Left kidney (tissue), 8 donors: Measurements from ENCODE around the gene FAM229B. TPM values are rescaled to one million over a fixed set of nuclear protein-coding genes. Genes with fewer than 3 reads are reported as not detected.
"Not testable (repeated sequence)": the region's sequence is repeated elsewhere in the genome, so short reads cannot be mapped to it uniquely, and the experiment has no call there.

ENCODE experiments used
- DNase-seq: peaks from one replicate; pipeline ENCODE4 v3.0.0-alpha.2; 2013
- long read RNA-seq, 8 donors: transcript quantifications; one replicate each; lab custom pipeline, GENCODE V29; 2026
- polyA plus RNA-seq: library from polyadenylated mRNA; unstranded; fragments of 120-200 nt; gene quantifications from one replicate; pipeline ENCODE4 v1.2.1, GENCODE V29; 2013; ENCODE audit not compliant: insufficient read length

The FAM229B gene
- 40.6 TPM for polyA plus RNA-seq
- long read RNA-seq, donor 1, transcript FAM229B-201 (4 exons, 2,543 nt): major isoform, 9 of 15 reads
- long read RNA-seq, donor 1, partial matches to known transcripts: 0 of 15 reads
- long read RNA-seq, donor 1, other reads (novel, unspliced or antisense): 6 of 15 reads
- long read RNA-seq, donor 2, transcript FAM229B-201 (4 exons, 2,543 nt): major isoform, 27 of 34 reads
- long read RNA-seq, donor 2, partial matches to known transcripts: 0 of 34 reads
- long read RNA-seq, donor 2, other reads (novel, unspliced or antisense): 7 of 34 reads
- long read RNA-seq, donor 3, transcript FAM229B-201 (4 exons, 2,543 nt): major isoform, 15 of 15 reads
- long read RNA-seq, donor 3, partial matches to known transcripts: 0 of 15 reads
- long read RNA-seq, donor 3, other reads (novel, unspliced or antisense): 0 of 15 reads
- long read RNA-seq, donor 4, transcript FAM229B-201 (4 exons, 2,543 nt): major isoform, 7 of 7 reads
- long read RNA-seq, donor 4, partial matches to known transcripts: 0 of 7 reads
- long read RNA-seq, donor 4, other reads (novel, unspliced or antisense): 0 of 7 reads
- long read RNA-seq, donor 5, transcript FAM229B-201 (4 exons, 2,543 nt): major isoform, 37 of 132 reads
- long read RNA-seq, donor 5, partial matches to known transcripts: 67 of 132 reads
- long read RNA-seq, donor 5, other reads (novel, unspliced or antisense): 28 of 132 reads
- long read RNA-seq, donor 6, transcript FAM229B-201 (4 exons, 2,543 nt): major isoform, 29 of 29 reads
- long read RNA-seq, donor 6, partial matches to known transcripts: 0 of 29 reads
- long read RNA-seq, donor 6, other reads (novel, unspliced or antisense): 0 of 29 reads
- long read RNA-seq, donor 7, transcript FAM229B-201 (4 exons, 2,543 nt): major isoform, 51 of 58 reads
- long read RNA-seq, donor 7, partial matches to known transcripts: 0 of 58 reads
- long read RNA-seq, donor 7, other reads (novel, unspliced or antisense): 7 of 58 reads
- long read RNA-seq, donor 8, transcript FAM229B-201 (4 exons, 2,543 nt): major isoform, 15 of 15 reads
- long read RNA-seq, donor 8, partial matches to known transcripts: 0 of 15 reads
- long read RNA-seq, donor 8, other reads (novel, unspliced or antisense): 0 of 15 reads

GRCh38 chr6:112087136-112087911 is at the start of gene FAM229B, which contains the start of gene TUBE1:
Gene FAM229B, plus strand, starts transcription at chr6:112087591. Its CDS starts 11,693 bp downstream, at chr6:112099284.
Gene TUBE1, minus strand, starts transcription at chr6:112087482. Its CDS starts 48 bp downstream, at chr6:112087434.
- peak; percentile 94 for DNase-seq

- no peak for DNase-seq
These were observed 49.6 kb upstream of the FAM229B start for GRCh38 chr6:112037783-112038216.

GRCh38 chr6:112038268-112038667 is 49.1 kb upstream of the FAM229B start:
- no peak for DNase-seq

- DNase-seq: no peak
These were observed 48.5 kb upstream of the FAM229B start for GRCh38 chr6:112038756-112039430.

- no peak for DNase-seq
These were observed 48.0 kb upstream of the FAM229B start for GRCh38 chr6:112039431-112039770.

GRCh38 chr6:112040956-112041355 is 46.4 kb upstream of the FAM229B start:
- no peak for DNase-seq

- no peak for DNase-seq
These were observed 45.9 kb upstream of the FAM229B start for GRCh38 chr6:112041535-112041934.

- DNase-seq: peak; percentile 91
These were observed 44.1 kb upstream of the FAM229B start for GRCh38 chr6:112043032-112044007.

- DNase-seq: no peak
These were observed 43.2 kb upstream of the FAM229B start for GRCh38 chr6:112044196-112044595.

GRCh38 chr6:112044856-112045255 is 42.5 kb upstream of the FAM229B start:
- no peak for DNase-seq

- not testable (repeated sequence) for DNase-seq
These were observed 39.9 kb upstream of the FAM229B start for GRCh38 chr6:112047523-112047922.

GRCh38 chr6:112049026-112049799 is 38.2 kb upstream of the FAM229B start:
- no peak for DNase-seq

GRCh38 chr6:112049996-112050395 is 37.4 kb upstream of the FAM229B start:
- no peak for DNase-seq

GRCh38 chr6:112050429-112050828 is 37.0 kb upstream of the FAM229B start:
- DNase-seq: no peak

GRCh38 chr6:112051251-112051740 is 36.1 kb upstream of the FAM229B start:
- not testable (repeated sequence) for DNase-seq

GRCh38 chr6:112054001-112054400 is 33.4 kb upstream of the FAM229B start, which contains the start of gene CCN6:
Gene CCN6, plus strand, starts transcription at chr6:112054104. Its CDS starts 254 bp downstream, at chr6:112054358.
- DNase-seq: no peak

- no peak for DNase-seq
These were observed 32.7 kb upstream of the FAM229B start for GRCh38 chr6:112054555-112055190.
